KMS-11 (cell line): ENCODE measurements around the gene SERINC3.
A peak's percentile ranks its signal among the peaks of the same experiment; 100 is the strongest.

Source experiments
- H2AFZ ChIP-seq: fragments of 200-600 bp; sonication (generic); 2 replicates; pipeline ENCODE4 v1.6.1; 2016; ENCODE audit warnings: antibody characterized with exemption, mixed run types, low read depth
- H3K27ac ChIP-seq: fragments of 200-600 bp; sonication (generic); 2 replicates; pipeline ENCODE4 v1.6.1; 2016; ENCODE audit warnings: mild to moderate bottlenecking, mixed run types
- H3K27me3 ChIP-seq: fragments of 200-600 bp; sonication (generic); 2 replicates; pipeline ENCODE4 v1.6.1; 2017; ENCODE audit warnings: mild to moderate bottlenecking, low read depth, mixed run types, moderate library complexity; ENCODE audit not compliant: insufficient read depth
- H3K36me3 ChIP-seq: fragments of 200-600 bp; sonication (generic); 2 replicates; pipeline ENCODE4 v1.6.1; 2017; ENCODE audit warnings: mild to moderate bottlenecking, mixed run types; ENCODE audit not compliant: insufficient read depth
- H3K4me1 ChIP-seq: fragments of 200-600 bp; sonication (generic); 2 replicates; pipeline ENCODE4 v1.6.1; 2016; ENCODE audit warnings: mild to moderate bottlenecking, low read depth, mixed run types; ENCODE audit not compliant: poor library complexity, severe bottlenecking
- H3K4me2 ChIP-seq: fragments of 200-600 bp; sonication (generic); 2 replicates; pipeline ENCODE4 v1.7.0; 2016; ENCODE audit warnings: mild to moderate bottlenecking, mixed run types
- H3K4me3 ChIP-seq: fragments of 200-600 bp; sonication (generic); IDR thresholded peaks from 2 replicates; pipeline ENCODE4 v1.6.1; 2017; ENCODE audit warnings: low read depth, low read length, mixed read lengths; ENCODE audit not compliant: insufficient read depth
- H3K79me2 ChIP-seq: fragments of 200-600 bp; sonication (generic); 2 replicates; pipeline ENCODE4 v1.6.1; 2016; ENCODE audit warnings: low read depth, mixed run types; ENCODE audit not compliant: insufficient read depth
- H3K9ac ChIP-seq: fragments of 200-600 bp; sonication (generic); 2 replicates; pipeline ENCODE4 v1.6.1; 2016; ENCODE audit warnings: mild to moderate bottlenecking, mixed run types
- H4K20me1 ChIP-seq: fragments of 200-600 bp; sonication (generic); 2 replicates; pipeline ENCODE4 v1.6.1; 2016; ENCODE audit warnings: mild to moderate bottlenecking, mixed run types; ENCODE audit not compliant: insufficient read depth
- CTCF ChIP-seq: fragments of 200-600 bp; sonication (generic); conservative IDR thresholded peaks from 2 replicates; pipeline ENCODE4 v1.6.1; 2017; ENCODE audit warnings: low read depth, mild to moderate bottlenecking, antibody characterized with exemption, low read length, moderate library complexity, mixed read lengths

The SERINC3 gene

GRCh38 chr20:44494681-44495080 is 27.2 kb downstream of the SERINC3 start:
- Histone ChIP-seq H3K27ac (peak overlapping the region; percentile 21; the same call in 1 of the 2 replicates), H3K4me3 (no peak overlapping the region), H4K20me1 (no peaks in the 10 kb centered on the region), H3K27me3 (no peaks in the 10 kb centered on the region), H3K79me2 (no peaks in the 10 kb centered on the region), H2AFZ (no peak overlapping the region), H3K4me1 (peaks cover 67% of the 10 kb centered on the region), H3K4me2 (peak overlapping the region; percentile 30), H3K36me3 (0 out of 2 replicates have a peak, but pooled peaks cover 6% of the 10 kb centered on the region), H3K9ac (no peak overlapping the region)
- no peak for TF ChIP-seq CTCF

- peak overlapping the region; percentile 30; the same call in 1 of the 2 replicates for H3K4me2 ChIP-seq
- H3K4me3 ChIP-seq, result no peak overlapping the region
- peaks cover 72% of the 10 kb centered on the region for H3K4me1 ChIP-seq
- H3K27me3 ChIP-seq, result no peaks in the 10 kb centered on the region
- peak overlapping the region; percentile 19; the same call in 1 of the 2 replicates for H3K27ac ChIP-seq
- H2AFZ ChIP-seq, result no peak overlapping the region
- no peaks in the 10 kb centered on the region for H4K20me1 ChIP-seq
- H3K9ac ChIP-seq, result no peak overlapping the region
- 0 out of 2 replicates have a peak, but pooled peaks cover 6% of the 10 kb centered on the region for H3K36me3 ChIP-seq
- H3K79me2 ChIP-seq, result no peaks in the 10 kb centered on the region
- no peak for TF ChIP-seq CTCF
Observed at GRCh38 chr20:44494266-44494665, 27.6 kb downstream of the SERINC3 start.

- Histone ChIP-seq H3K4me2 (peak overlapping the region; percentile 72), H3K27ac (peak overlapping the region; percentile 87), H3K4me1 (peaks cover 84% of the 10 kb centered on the region), H3K79me2 (no peaks in the 10 kb centered on the region), H2AFZ (no peak overlapping the region), H3K9ac (no peak overlapping the region), H3K36me3 (0 out of 2 replicates have a peak, but pooled peaks cover 6% of the 10 kb centered on the region), H3K4me3 (no peak overlapping the region), H4K20me1 (no peaks in the 10 kb centered on the region), H3K27me3 (no peaks in the 10 kb centered on the region)
- no peak for TF ChIP-seq CTCF
Observed at GRCh38 chr20:44491635-44492395, 30.1 kb downstream of the SERINC3 start.

GRCh38 chr20:44489931-44490330 is 31.9 kb downstream of the SERINC3 start:
- Histone ChIP-seq H3K9ac (peak overlapping the region; percentile 33; the same call in 1 of the 2 replicates), H3K27ac (peak overlapping the region; percentile 87), H3K36me3 (0 out of 2 replicates have a peak, but pooled peaks cover 3% of the 10 kb centered on the region), H2AFZ (no peak overlapping the region), H3K4me2 (peak overlapping the region; percentile 72), H3K27me3 (no peaks in the 10 kb centered on the region), H3K4me1 (peaks cover 69% of the 10 kb centered on the region), H4K20me1 (no peaks in the 10 kb centered on the region), H3K4me3 (no peak overlapping the region), H3K79me2 (no peaks in the 10 kb centered on the region)
- TF ChIP-seq CTCF, result no peak
